GM10266 (cell line): ENCODE data around the gene CTBS.

Source experiments
- DNase-seq: peaks from one replicate; pipeline ENCODE4 v3.0.0; 2012; ENCODE audit errors: extremely low spot score
- CTCF ChIP-seq: IDR thresholded peaks from 2 replicates; pipeline ENCODE4 v1.5.1; 2012; ENCODE audit warnings: mild to moderate bottlenecking, low read depth; ENCODE audit not compliant: control insufficient read depth, insufficient read depth; ENCODE audit errors: missing control alignments

The CTBS gene

GRCh38 chr1:84539972-84540371 lies 34.3 kb downstream of the CTBS start:
- no peak for DNase-seq
- TF ChIP-seq CTCF: no peak

GRCh38 chr1:84538599-84538998 lies 35.6 kb downstream of the CTBS start:
- TF ChIP-seq CTCF: no peak
- no peak for DNase-seq

GRCh38 chr1:84525779-84526178 lies 48.5 kb downstream of the CTBS start:
- DNase-seq: no peak
- no peak for TF ChIP-seq CTCF

GRCh38 chr1:84524590-84524989 lies 49.6 kb downstream of the CTBS start:
- no peak for TF ChIP-seq CTCF
- DNase-seq: no peak

- no peak for DNase-seq
- no peak for TF ChIP-seq CTCF
These were observed 63.6 kb downstream of the CTBS start for GRCh38 chr1:84510668-84511067.

- no peak for TF ChIP-seq CTCF
- DNase-seq: no peak
These were observed 64.1 kb downstream of the CTBS start for GRCh38 chr1:84510165-84510564.

GRCh38 chr1:84509029-84509428 lies 65.2 kb downstream of the CTBS start:
- no peak for DNase-seq
- no peak for TF ChIP-seq CTCF
